ENCODE data around the gene ADAT2. TPM values are rescaled to one million over a fixed set of nuclear protein-coding genes. Genes with fewer than 3 reads are reported as not detected.
"Not testable (repeated sequence)": the region's sequence is repeated elsewhere in the genome, so short reads cannot be mapped to it uniquely, and the experiment has no call there.

The ADAT2 gene
- total RNA-seq (2014; rRNA removed; shearing (Covaris generic)), result 1.8 and 3.1 TPM in 2 replicates

DNA sequence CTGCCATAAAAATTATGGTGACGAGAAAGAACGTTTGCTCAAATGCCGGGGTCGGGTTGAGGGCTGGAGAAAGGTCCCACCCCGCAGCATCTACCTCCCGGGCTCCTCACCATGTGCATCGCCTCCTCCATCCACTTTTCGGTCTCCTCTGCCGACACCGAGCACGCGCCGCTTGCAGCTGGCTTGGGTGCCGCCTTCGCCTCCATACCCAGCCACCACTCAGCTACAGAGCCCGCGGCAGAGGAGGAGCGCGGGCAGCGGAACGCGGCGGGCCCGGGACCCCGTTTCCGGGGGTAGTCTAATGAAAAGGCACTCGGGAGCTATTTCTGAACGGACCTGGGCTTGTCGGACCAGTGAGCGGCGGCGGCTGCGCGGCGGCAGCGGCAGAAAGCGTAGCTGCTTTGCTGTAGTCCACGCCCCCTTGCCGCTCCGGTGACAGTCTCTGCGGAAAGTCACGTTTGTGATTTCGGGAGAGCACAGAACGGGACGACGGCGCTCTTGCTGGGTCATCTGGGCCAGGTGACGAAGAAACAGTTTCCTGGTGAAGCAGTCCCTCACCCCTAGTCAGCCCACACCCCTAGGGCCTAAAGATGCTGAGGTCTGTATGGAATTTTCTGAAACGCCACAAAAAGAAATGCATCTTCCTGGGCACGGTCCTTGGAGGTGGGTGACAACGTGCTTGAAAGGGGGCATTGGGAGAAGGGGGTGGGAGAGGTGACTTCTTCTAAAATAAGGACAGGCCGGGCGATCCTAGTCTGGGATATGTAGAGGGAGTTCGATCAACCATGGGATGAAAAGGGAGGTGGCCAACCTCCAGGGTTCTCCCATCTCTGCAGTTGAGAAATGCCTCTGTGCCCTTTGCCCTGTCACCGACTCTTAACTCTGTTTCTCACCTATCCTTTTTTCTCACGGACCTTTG, at the start of gene ADAT2, which contains the start of gene PEX3:
Gene ADAT2, minus strand, starts transcription at position 243 of the 919 bp plus-strand sequence. Its CDS starts 37 bp downstream, at position 206.
Gene PEX3, plus strand, starts transcription at position 353 of the 919 bp plus-strand sequence. Its CDS starts 238 bp downstream, at position 591.
- DNase-seq (ENCODE audit: low spot score), result peak; percentile 83

DNA sequence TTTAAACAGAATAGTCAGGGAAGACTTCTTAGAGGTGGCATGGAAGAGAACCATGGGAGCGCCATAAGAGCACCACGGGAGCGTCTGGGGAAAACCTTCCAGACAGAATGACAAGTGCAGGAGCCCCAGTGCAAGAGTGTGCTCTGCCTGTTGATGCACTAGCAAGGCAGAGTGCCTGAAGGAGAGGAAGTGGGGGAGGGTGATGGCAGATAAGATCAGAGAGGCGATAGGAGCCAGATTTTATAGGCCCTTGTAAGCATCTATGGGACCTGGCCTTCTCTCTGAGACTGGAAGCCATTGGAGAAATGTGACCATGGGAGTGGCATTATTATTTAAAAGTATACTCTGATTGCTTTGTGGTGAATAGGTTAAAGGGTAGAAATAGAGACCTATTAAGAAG, 47.9 kb upstream of the ADAT2 start:
- no peak for DNase-seq (ENCODE audit: low spot score)

DNA sequence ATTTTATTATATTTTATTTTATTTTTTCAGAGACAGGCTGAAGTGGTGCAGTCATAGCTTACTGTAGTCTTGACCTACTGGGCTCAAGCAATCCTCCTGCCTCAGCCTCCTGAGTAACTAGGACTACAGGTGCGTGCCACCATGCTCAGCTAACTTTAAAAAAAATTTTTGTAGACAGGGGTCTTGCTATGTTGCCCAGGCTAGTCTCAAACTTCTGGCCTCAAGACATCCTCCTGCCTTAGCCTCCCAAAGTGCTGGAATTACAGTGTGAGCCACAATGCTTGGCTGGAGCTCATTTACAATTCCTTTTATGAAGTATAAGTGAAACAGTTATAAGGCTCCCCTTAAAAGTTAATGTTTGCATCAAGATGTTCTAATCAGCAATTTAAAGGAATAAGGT, 46.5 kb upstream of the ADAT2 start:
- DNase-seq (ENCODE audit: low spot score), result no peak

DNA sequence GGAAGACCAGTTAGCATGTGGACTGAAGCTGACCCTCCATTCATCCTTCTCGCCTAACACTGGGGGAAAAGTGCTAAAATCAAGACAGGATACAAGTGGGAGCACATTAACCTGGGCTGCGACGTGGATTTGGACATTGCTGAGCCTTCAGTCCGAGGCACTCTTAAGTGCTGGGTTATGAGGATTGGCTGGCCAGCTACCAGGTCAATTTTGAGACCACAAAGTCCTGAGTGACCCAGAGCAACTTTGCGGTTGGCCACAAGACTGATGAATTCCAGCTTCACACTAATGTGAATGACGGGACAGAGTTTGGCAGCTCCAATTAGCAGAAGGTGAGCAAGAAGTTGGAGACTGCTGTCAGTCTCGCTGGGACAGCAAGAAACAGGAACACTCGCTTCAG, 40.3 kb upstream of the ADAT2 start:
- no peak for DNase-seq (ENCODE audit: low spot score)

DNA sequence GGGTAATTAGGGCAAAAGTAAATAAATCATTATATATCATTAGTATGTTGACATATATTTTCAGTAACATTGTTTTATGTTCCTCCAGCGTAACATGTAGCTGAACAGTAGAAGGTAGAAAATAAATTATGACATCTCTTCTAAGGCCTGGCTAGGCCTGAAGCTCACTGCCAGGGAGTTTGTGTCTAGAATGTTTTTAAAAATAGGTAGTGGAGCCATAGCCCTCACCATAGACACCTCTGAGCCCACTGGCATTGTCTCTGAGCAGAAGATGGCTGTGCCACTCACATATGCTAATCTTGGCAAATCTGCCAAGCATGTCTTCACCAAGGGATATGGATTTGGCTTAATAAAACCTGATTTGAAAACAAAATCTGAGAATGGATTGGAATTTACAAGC, 39.7 kb upstream of the ADAT2 start:
- DNase-seq (ENCODE audit: low spot score), result no peak

DNA sequence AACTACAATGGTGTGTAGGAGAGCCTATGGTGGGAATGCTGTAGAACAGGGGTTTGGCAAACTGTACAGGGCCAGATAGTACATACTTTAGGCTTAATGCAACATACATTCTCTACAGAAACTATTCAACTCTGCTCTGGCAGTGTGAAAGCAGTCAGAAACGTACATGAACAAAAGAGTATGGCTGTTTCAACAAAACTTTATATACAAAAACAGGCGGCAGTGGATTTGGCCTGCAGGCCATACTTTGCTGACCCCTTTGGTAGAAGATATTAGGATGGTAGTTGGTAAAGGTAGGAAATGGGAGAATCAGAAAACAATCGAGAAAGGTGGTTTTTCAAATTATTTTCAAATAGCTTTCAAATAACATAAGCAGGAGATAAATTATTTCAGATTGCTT, 36.3 kb upstream of the ADAT2 start:
- no peak for DNase-seq (ENCODE audit: low spot score)

DNA sequence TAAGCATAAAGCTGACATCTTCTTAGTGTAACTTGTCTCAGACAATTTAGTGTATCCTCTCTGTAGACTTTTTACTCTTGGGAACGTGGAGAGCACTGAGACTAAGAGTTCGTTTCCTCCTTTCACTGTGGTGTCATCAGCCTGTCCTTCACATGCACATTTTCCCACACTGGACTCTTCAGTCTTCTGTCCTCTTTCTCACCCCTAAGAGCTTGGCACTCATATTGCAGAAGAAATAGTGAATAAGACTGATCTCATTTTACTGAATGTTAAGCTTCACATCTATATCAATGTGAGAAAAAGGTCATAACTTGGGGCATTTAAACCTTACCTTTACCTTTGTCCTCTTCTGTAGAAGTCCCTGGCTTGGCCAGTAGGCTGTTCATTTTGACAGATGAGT, 35.5 kb upstream of the ADAT2 start:
- no peak for DNase-seq (ENCODE audit: low spot score)

DNA sequence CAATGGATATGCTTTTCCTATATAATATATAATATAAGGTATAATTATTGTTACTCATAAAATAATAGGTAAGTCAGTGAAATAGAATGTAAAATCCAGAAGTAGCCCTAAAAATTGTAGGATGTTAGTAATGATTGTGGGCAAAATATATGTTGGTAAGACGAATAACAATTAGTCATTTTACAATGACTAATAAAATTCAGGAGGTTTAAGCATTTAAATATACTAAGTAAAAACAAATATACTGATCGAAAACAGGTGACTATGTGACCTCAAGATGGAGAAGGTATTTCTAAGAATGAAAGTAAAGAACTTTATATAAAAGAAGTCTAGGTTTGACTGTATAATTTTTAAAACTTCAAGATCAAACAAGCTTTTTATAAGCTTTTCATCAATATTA, 32.1 kb upstream of the ADAT2 start:
- DNase-seq (ENCODE audit: low spot score), result no peak

DNA sequence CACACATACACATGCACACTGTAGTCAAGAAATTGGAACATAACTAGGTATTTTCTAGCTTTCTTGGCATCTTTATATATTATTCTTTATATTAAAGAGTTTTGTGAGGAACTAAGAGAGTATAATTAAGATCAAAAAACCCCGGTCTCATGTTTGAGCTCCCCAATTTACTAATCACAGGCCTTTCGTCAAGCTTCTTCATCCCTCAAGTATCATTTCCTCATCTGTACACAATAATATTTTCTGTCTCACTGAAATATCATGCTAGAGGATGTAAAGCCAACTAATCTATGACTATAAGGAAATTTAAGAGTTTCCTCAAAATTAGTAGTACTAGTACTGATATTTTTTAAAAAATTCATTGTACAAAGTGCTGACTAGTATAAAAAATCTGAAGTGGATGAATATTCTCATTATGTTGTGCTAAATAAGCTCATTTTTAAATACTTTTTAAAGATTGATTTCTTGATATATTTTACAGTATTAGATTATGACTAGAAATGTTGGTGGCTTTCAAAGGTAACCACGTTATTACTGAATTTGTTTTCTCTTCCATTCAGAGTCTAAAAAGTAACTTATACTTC, 28.1 kb upstream of the ADAT2 start:
- no peak for DNase-seq (ENCODE audit: low spot score)

DNA sequence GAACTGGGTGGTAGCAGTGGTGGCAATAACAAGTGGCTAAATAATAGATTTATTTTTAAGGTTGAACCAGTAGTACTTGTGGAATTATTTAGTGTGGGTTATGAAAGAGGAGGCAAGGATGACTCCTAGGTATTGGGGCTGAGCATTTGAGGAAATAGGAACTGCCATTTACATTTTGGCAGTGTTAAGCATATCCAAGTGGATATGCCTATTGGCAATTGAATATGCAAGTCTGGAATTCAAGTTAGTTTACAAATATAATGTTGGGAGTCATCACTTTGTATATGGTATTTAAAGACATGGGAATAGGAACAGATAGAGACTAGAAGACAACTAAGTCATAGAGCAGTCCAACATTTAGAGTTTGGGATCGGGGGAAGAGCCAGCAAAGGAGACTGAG, 26.1 kb upstream of the ADAT2 start:
- DNase-seq (ENCODE audit: low spot score), result no peak

DNA sequence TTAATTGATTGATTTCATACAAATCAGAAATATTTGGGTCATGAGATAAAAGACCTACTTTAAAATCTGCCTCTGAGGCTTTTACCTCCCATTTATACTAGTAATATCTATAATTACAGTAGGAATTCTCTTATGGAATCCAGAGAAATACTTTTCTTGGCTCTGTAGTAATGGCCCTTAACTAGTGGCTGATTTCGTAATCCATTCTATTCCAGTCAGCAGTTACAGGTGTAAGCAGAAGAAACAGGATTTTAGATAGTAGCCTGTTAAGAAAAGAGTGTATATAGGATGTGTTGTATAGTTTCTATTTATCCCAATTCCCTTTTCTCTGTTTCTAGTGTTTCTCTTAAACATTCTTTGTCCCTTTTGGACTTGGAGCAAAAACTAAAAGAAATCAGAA, 21.3 kb upstream of the ADAT2 start:
- no peak for DNase-seq (ENCODE audit: low spot score)

DNA sequence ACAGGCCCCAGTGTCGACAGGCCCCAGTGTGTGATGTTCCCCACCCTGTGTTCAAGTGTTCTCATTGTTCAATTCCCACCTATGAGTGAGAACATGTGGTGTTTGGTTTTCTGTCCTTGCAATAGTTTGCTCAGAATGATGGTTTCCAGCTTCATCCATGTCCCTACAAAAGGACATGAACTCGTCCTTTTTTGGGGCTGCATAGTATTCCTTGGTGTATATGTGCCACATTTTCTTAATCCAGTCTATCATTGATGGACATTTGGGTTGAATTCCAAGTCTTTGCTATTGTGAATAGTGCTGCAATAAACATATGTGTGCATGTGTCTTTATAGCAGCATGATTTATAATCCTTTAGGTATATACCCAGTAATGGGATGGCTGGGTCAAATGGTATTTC, 18.3 kb upstream of the ADAT2 start:
- not testable (repeated sequence) for DNase-seq (ENCODE audit: low spot score)

DNA sequence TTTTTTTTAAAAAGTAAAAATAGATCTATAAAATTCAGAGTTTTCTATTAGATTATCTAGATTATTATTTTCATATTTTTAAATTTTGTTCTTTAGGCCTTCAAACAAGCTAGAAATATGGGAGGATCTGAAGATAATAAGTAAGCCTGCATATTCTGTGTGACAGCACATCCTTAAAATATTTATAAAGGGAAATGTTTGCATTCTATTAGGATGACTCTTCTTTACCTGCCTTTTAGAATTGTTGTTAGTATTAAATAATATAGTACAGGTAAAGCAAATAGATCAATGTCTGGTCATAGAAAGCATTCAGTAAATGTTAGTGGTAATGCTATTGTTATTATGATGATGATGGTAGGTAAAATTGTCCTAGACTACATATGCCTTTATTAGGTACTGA, 17.5 kb upstream of the ADAT2 start:
- DNase-seq (ENCODE audit: low spot score), result no peak

DNA sequence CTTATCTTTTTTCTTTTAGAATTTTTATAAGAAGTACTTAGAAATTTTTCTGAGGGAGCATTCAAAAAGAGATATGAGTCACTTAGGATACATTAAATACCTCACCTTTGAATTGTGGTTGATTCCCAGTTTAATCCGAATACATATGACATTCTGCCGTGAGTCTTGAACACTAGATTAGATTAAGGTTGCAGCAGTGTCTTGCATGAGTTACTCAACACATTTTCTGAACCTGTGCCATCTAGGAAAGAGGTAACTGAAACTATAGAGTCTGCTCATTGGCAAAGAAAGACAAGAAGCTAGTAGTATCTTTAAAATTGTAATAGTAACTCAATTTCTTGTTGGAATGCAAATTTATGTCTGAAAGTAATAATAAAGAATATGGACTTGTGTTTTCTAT, 15.1 kb upstream of the ADAT2 start:
- no peak for DNase-seq (ENCODE audit: low spot score)

DNA sequence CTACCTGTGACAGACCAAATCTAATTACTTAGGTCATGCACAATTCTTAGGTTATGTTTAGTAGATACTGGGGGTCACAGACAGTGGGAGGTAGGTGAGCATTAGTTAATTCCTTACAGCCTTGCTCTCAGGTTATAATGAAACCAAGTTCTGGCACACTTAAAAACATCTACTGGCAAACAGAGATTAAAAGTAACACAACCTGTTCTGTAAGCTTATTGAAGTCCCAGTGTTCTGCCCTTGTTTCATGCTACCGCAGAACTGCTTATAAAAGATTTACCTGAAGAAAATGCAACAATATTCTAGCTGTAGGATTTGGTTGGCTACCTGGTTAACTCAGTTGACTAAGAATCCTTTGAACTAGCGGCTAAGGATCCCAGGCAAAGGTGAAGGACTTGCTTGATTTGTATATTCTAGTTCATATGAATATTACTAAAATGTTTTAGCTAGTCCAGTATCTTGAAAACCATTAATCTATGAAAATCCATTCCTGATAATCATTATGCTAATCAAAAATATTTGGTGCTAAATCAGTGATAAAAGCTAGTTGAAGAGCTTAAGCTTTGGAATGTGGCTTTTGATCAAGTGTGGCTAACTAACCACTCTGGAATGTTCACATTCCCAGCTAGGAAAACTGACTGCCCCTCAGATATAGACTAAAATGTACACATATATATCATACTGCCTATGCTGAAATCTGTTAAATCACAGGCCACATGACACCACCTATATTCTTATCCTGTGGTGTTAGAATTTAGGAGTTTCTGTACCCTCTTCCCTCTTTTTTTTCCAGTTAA, 7.3 kb upstream of the ADAT2 start:
- DNase-seq (ENCODE audit: low spot score), result no peak

DNA sequence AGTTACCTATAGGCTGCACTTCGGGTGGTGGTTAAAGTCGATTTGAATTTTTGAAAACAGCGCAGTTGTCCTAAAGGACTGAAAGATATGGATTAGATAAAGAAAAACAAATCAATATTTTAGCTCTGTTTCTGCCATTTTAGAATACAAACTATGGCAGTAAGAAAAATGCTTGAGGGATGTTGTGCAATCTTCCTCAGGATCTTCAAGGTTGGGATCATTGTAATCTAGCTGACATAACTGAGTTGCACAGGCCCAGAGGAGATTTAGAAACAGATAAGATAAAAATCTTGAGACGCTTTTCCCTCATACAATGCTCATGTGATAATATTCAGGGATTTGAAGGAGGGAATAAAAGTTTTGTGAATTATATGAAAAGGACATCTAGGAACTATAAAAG, 1.0 kb upstream of the ADAT2 start:
- no peak for DNase-seq (ENCODE audit: low spot score)

DNA sequence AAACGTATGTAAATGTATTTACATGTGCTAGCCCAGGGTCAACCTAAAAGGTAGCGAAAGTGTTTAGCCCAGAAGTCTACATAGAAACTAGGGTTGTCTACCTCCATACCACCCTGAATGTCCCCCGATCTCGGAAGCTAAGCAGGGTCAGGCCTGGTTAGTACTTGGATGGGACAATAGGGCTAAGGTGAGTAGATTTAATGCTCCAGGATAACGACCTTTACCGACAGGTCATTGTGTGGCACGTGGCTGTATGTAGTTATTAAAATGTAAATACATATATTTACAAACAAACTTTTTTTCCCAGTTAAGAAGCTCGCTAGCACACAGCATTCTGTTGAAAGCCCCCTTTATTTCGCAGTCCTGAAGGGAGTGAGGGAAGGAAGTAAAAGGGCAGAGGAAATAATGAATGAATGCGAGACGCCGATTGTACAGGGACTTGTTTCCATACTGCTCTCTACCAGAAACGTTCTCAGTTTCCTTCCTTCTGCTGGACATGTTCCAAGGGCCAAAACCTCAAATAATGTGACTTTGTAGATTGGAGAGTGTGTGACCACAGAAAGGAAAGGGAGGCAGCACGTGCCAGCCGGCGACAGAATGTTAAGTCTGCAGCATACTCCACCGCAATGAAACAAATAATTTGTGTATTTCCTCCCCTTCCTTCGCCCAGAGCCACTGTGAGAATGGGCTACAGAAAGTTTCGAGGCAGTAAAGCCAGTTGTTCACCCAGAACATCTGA, 612 bp downstream of the ADAT2 start:
- DNase-seq (ENCODE audit: low spot score), result peak; percentile 11

DNA sequence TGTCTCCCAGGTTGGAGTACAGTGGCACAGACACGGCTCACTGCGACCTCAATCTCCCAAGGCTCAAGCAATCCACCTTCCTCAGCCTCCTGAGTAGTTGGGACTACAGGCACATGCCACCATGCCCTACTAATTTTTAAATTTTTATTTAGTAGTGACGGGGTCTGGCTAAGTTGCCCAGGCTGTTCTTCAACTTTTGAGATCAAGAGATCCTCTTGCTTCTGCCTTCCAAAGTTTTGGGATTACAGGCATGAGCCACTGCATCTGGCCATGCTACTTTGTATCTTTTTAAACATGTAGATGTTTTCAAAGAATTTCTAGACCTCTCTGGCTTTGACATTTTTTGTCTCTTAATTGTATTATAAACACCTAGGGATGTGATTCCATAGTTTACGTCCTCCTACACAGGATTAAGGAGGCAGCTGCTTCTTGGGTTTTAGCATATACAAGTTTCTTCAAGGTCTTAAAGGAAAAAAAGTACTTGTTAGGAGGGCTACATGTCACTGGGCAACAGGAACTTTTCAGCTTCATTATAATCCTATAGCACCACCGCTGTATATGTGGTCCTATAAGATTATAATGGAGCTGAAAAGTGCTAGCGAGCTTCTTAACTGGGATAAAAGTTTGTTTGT, 1.3 kb downstream of the ADAT2 start:
- DNase-seq (ENCODE audit: low spot score), result no peak

DNA sequence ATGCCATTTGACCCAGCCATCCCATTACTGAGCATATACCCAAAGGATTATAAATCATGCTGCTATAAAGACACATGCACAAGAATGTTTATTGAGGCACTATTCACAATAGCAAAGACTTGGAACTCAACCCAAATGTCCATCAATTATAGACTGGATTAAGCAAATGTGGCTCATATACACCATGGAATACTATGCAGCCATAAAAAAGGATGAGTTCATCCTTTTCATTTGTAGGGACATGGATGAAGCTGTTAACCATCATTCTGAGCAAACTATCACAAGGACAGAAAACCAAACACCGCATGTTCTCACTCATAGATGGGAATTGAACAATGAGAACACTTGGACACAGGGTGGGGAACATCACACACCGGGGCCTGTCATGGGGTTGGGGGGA, 2.6 kb downstream of the ADAT2 start:
- not testable (repeated sequence) for DNase-seq (ENCODE audit: low spot score)

DNA sequence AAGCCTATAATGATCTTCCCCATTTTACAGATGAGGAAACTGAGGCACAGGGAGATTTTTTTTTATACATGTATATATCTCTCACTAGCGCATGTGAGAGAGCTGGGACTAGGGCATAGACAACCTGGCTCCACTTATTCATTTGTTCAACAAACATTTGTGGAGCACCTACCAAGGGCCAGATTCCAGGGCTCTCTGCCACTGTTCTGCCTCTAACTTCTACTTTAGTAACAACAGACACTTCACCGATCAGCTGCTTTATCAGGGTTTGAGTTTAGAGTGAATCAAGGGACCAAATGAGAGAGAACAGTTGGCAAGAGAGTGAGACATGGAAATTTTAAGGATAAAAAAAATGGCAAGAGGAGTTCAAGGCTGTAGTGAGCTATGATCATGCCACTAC, 7.4 kb downstream of the ADAT2 start:
- no peak for DNase-seq (ENCODE audit: low spot score)

All from A172 (cell line).